NCI-H2107 treated with DMSO at 0.1 percent for 48 hours (cell line): ENCODE data around the gene PRSS23.
"Not testable (repeated sequence)": the region's sequence is repeated elsewhere in the genome, so short reads cannot be mapped to it uniquely, and the experiment has no call there.

Experiments used
- DNase-seq: peaks from one replicate; lab custom pipeline; 2025; ENCODE audit not compliant: unreplicated experiment; lab: John Stamatoyannopoulos, UW

Gene PRSS23

GRCh38 chr11:86800076-86800959, at the start of gene PRSS23:
TSS of gene PRSS23 (plus strand) at chr11:86800542. CDS start at chr11:86807644, 7,102 bp downstream.
- no peak for DNase-seq

- no peak for DNase-seq
Measured at GRCh38 chr11:86753459-86753858, 46.9 kb upstream of the PRSS23 start.

GRCh38 chr11:86755146-86755545, 45.2 kb upstream of the PRSS23 start:
- no peak for DNase-seq

DNA sequence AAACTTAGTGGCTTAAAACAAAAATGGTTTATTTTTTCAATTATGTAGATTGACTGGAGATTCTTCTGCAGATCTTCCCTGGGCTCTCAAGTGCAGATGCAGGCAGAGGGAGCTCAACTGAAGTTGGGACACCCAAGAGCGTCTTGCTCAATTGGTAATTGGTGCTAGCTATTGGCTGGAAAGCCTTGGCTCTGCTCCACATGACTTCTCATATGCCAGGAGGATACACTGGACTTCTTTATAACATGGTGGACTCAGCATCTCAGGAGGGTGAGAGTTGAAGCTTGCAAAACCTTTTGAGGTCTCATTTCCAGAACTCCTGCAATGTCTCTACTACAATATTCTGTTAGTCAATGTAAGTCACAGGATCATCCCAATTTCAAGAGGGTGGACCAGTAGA, 42.2 kb upstream of the PRSS23 start:
- no peak for DNase-seq

DNA sequence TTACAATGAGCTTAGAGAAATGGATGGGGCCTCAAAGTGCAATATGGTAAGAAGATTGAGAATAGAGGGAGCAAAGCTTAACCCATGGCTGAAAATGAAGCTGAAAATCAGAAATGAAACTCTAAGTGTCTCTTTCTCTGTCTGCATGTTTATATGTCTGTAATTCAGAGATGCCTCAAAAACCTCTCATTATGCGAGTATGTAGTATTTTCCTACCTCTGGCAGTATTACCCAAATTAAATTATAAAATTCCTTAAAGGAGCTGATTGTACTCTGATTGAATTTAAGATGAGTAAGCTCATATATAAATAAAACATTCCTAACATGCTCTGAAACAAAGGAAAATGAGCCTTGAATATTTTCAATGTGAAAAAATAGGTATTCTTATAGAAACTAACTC, 39.8 kb upstream of the PRSS23 start:
- no peak for DNase-seq

GRCh38 chr11:86761978-86762377, 38.4 kb upstream of the PRSS23 start:
- no peak for DNase-seq

- DNase-seq, result no peak
Measured at GRCh38 chr11:86765203-86765602, 35.1 kb upstream of the PRSS23 start.

DNA sequence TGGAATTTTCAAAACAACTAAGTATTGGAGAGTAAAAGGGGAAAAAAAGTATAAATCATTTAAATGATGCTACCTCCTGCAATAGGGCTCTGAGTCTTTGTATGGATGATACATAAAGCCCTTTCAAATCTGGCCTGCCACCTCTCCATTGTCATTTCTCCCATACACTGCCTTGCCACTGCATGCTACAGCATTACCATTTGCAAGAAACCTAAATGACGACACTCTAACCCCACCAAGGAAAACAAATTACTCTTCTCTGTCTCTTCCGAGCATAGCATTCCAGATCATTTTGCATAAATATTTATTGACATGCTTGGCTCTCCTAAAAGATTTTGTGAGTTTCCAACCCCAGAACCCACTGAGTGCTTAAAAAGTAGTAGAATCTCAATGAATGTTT, 34.5 kb upstream of the PRSS23 start:
- DNase-seq, result no peak

DNA sequence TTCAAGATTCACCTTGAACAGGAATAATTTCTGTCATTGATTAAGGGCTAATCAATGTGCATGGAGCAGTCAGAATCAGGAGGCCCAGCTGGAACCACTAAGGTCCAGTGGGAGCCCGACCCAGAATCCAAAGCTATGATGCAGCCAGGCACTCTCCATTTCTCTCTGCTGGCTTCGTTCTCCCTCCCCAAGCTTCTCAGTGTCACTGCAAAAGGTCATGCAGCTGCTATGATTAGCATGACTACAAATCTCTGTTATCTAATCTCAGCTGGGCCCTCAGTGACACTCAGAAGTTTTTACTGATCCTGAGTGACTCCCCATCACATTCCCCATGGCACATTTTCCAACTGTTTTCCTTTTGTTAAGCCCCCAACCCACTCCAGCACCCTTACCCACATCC, 31.1 kb upstream of the PRSS23 start:
- DNase-seq, result no peak

GRCh38 chr11:86770473-86771027, 29.8 kb upstream of the PRSS23 start:
- not testable (repeated sequence) for DNase-seq

DNA sequence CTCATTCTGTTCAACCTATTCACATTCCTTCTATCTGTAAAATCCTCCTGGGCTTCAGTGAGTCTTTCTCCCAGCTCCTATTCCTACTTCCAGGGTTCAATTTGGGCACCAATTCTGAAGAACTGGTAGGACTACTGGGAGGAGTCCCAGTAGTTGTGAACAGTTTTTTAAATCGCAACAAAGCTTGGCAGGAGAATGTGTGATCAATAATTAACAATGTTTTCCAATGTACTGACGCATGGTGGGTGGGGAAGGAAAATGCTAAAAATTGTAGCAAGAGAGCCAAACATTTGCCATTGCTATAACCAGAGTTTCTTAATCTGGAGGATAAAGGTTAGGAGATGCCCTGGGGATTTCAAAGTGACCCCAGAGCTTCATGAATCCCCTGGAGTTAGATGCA, 27.3 kb upstream of the PRSS23 start:
- DNase-seq, result no peak

DNA sequence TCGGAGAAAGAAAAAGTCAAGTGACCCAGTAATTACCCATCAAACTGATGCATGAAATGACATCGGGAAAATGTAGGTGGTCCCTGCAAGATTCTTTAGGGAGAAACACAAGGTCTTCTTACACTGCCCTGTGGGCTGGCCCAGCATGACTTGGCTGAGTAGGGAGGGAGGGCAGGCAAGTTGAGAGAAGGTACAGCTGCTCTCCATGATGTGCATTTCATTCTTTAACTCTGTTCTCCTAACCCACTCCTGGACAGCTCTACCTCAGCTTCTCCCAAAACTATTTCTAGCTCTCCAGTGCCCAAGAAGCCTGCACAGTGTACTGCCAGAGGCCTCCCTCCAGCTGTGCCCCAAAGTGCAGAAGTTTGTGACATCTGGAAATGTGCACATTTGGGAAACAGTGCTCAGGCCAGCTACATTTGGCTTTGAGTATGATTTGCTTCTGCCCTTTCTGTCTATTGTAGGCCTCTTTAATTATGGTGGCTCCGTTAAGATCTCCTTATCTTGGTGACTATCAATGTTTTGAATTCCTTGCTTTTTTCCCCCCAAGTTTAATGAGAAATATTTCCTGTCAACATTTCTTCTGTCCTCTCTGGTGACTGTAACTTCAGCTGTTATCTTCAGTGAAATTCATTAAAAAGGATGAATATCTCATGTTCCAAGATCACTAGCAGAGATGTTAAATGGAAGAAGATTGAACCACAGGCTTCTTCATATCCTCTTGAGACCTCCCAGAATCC, 26.7 kb upstream of the PRSS23 start:
- DNase-seq, result no peak

DNA sequence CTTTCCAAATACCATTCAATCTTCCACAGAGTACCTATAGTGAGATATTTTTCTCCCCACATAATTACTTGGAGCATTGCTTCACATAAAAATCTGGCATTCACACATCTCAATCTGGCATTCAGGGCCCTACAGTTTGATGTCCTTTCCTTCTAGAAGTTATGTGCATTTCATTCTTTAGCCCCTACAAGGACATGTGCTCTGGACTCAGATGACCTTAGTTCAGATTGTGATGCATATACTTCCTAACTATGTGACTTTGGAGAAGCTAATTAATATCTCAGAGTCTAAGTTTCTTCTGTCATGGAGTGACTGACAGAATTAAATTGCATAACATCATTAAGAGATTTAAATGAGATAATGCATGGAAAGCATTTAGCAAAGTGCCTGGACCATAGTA, 25.9 kb upstream of the PRSS23 start:
- DNase-seq, result no peak

GRCh38 chr11:86775361-86775760, 25.0 kb upstream of the PRSS23 start:
- DNase-seq, result no peak

- no peak for DNase-seq
Measured at GRCh38 chr11:86781546-86781945, 18.8 kb upstream of the PRSS23 start.

DNA sequence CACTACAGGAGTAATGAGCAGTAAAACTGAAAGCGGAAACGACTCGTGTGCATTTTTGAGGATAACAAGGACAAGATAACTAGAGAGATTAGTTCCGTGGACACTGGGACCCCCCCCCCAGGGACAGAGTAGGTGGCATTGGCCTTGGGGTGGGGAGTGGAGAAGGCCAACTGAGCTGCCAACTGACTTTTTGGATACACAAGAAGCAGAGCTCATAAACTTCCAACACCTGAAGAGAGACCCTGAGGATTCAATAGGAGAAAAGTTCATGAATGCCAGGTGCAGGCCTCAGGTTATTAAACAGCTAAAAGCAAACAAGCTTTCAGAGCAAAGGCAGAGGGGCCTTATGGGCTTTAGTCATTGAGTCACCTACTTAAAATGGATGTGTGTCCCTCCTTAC, 17.6 kb upstream of the PRSS23 start:
- no peak for DNase-seq

DNA sequence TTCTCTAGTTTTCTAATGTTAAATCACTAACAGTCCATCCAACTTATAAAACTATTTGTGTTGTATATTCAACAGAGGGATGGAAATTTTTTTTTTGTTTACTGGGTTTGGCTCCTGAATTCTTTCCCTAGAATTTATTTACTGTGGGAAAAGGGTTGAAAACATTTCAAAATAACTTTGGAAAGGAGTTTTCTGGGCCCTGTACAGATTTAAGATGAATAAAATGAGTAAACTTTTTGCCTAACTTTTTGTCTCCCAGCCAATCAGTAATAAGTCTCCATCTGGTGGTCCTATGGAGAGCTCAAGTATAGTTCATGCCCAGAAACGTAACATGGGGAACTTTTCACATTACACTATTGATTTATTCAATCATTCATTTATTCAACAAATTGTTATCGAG, 16.7 kb upstream of the PRSS23 start:
- DNase-seq, result no peak

DNA sequence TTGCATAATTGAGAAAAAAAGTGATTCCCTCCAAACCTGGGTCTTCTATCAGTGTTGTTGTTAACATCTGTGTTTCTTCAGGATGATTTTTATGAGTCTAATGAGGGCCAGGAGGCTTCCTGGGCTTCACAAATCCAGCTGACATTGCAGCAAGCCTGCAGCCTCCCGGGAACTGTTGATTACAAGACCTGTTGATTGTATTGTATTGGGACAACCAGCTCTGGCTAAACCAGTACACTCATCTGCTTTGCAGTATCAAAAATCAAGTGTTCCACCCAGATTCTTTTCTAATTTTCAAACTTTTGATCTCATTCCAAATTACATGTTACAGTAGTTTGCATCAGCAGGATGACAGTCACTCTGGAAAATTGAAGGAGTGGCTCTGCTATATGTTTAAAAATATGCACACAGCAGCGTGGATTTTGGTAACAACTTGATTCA, 16.1 kb upstream of the PRSS23 start:
- no peak for DNase-seq

DNA sequence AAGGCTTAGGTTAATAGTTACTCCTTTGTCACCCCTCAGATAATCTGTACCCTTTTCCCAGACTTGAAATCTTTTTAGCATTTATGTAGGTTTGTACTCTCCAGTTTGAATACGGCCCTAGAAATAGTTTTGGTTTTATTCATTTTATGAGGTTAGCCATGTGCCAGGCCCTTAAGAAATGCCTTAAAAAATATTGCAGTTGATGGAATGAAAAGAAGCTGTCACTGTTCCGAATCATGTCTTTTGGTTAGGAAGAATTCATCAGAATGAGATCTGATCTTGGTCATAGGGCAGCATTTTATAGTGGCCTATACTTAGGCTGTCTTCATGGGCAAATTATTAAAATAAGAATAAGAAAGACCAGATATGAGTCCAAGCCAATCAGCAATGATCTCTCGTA, 14.8 kb upstream of the PRSS23 start:
- no peak for DNase-seq

GRCh38 chr11:86787018-86787536, 13.3 kb upstream of the PRSS23 start:
- DNase-seq, result no peak

- no peak for DNase-seq
Measured at GRCh38 chr11:86787656-86788055, 12.7 kb upstream of the PRSS23 start.
